Measurements from ENCODE around the gene ALG5.

DNA sequence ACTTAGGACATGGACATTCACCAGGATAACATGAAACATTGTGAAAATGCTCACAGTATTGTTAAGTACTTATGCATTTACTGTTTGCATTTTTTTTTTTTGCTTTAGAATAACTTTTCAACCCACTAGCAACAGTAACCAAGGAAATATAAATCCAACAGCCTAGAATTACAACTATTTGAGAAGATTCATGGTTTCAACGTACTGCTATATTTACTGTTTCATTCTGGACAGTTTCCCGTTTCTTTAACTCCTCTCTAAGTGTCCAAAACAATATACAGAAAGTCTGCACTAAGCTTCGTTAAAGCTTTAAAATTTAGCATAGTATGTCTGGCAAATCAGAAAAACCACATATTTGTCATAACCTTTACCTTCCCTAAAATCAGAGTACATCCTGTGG lies 81.8 kb downstream of the ALG5 start:
- no peak for TF ChIP-seq YY1 (IDR thresholded peaks at IDR 0.05; ENCODE audit: insufficient read depth, insufficient read length)
- TF ChIP-seq ZNF274 (IDR thresholded peaks at IDR 0.05; ENCODE audit: low read depth, low read length): no peak
